ENCODE results near the gene USP37.
"Not testable (repeated sequence)": the region's sequence is repeated elsewhere in the genome, so short reads cannot be mapped to it uniquely, and the experiment has no call there.

DNA sequence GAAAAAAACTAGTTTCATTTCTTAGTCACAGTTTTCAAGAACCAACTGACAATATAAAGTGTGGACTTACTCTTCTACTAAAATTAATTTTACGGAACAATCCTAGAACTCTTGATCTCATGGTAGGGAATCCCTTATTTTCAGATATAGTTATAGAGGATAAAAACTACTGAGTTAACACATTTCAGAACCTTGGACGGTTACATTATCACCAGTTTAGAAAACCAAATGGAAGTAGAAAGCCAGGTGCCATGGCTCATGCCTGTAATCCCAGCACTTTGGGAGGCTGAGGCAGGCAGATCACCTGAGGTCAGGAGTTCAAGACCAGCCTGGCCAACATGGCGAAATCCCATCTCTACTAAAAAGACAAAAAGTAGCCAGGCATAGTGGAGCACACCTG, 13.9 kb downstream of the USP37 start:
- TF ChIP-seq, protein P1, sequence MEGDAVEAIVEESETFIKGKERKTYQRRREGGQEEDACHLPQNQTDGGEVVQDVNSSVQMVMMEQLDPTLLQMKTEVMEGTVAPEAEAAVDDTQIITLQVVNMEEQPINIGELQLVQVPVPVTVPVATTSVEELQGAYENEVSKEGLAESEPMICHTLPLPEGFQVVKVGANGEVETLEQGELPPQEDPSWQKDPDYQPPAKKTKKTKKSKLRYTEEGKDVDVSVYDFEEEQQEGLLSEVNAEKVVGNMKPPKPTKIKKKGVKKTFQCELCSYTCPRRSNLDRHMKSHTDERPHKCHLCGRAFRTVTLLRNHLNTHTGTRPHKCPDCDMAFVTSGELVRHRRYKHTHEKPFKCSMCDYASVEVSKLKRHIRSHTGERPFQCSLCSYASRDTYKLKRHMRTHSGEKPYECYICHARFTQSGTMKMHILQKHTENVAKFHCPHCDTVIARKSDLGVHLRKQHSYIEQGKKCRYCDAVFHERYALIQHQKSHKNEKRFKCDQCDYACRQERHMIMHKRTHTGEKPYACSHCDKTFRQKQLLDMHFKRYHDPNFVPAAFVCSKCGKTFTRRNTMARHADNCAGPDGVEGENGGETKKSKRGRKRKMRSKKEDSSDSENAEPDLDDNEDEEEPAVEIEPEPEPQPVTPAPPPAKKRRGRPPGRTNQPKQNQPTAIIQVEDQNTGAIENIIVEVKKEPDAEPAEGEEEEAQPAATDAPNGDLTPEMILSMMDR (conservative IDR thresholded peaks at IDR 0.05; ENCODE audit: low read length), result not testable (repeated sequence)
- not testable (repeated sequence) for TF ChIP-seq EZH2phosphoT487 (IDR thresholded peaks at IDR 0.05; ENCODE audit: borderline replicate concordance)

Measured in Loucy (cell line).